Hippocampal formation (tissue), 2 donors: ENCODE measurements around the gene ADGRG3.
"Not testable (repeated sequence)": the region's sequence is repeated elsewhere in the genome, so short reads cannot be mapped to it uniquely, and the experiment has no call there.

Experiments used
- DNase-seq, 2 donors: peaks; one replicate each; lab custom pipeline; 2025; lab: John Stamatoyannopoulos, UW

The ADGRG3 gene

GRCh38 chr16:57721356-57722209, 53.5 kb downstream of the ADGRG3 start:
- no peak for DNase-seq

- DNase-seq: no peak
These were observed 54.0 kb downstream of the ADGRG3 start for GRCh38 chr16:57722210-57722499.

GRCh38 chr16:57722651-57723050, 54.5 kb downstream of the ADGRG3 start:
- DNase-seq: no peak

- no peak for DNase-seq
These were observed 55.1 kb downstream of the ADGRG3 start for GRCh38 chr16:57723170-57723569.

GRCh38 chr16:57724531-57724930, 56.4 kb downstream of the ADGRG3 start:
- DNase-seq: no peak

- DNase-seq: no peak
These were observed 57.0 kb downstream of the ADGRG3 start for GRCh38 chr16:57725151-57725550.

- no peak for DNase-seq
These were observed 57.4 kb downstream of the ADGRG3 start for GRCh38 chr16:57725554-57725953.

- no peak for DNase-seq
These were observed 57.9 kb downstream of the ADGRG3 start for GRCh38 chr16:57725976-57726375.

GRCh38 chr16:57726433-57726947, 58.4 kb downstream of the ADGRG3 start:
- no peak for DNase-seq

GRCh38 chr16:57727610-57728009, 59.5 kb downstream of the ADGRG3 start:
- DNase-seq: no peak

GRCh38 chr16:57728336-57729181, 60.5 kb downstream of the ADGRG3 start:
- no peak for DNase-seq

- no peak for DNase-seq
These were observed 61.0 kb downstream of the ADGRG3 start for GRCh38 chr16:57729182-57729484.

- DNase-seq: not testable (repeated sequence)
These were observed 61.7 kb downstream of the ADGRG3 start for GRCh38 chr16:57729852-57730251.

GRCh38 chr16:57730771-57731730, 62.9 kb downstream of the ADGRG3 start:
- DNase-seq: no peak

- DNase-seq: no peak
These were observed 63.9 kb downstream of the ADGRG3 start for GRCh38 chr16:57732037-57732436.

GRCh38 chr16:57732714-57733113, 64.6 kb downstream of the ADGRG3 start:
- DNase-seq: no peak

- no peak for DNase-seq
These were observed 66.3 kb downstream of the ADGRG3 start for GRCh38 chr16:57734308-57734924.

GRCh38 chr16:57734925-57735754, 67.0 kb downstream of the ADGRG3 start:
- peak; percentile 100 for DNase-seq

GRCh38 chr16:57735755-57736418, 67.8 kb downstream of the ADGRG3 start, which contains the start of gene KATNB1:
Gene KATNB1, plus strand, starts transcription at chr16:57735770. Its CDS starts 1,474 bp downstream, at chr16:57737244.
- DNase-seq: no peak
